HG03354 (cell line): ENCODE results near the gene CYSLTR2.
"Not testable (repeated sequence)": the region's sequence is repeated elsewhere in the genome, so short reads cannot be mapped to it uniquely, and the experiment has no call there.

ENCODE experiments used
- ATAC-seq: cut with Tn5 transposase; IDR thresholded peaks from one replicate; pipeline ENCODE4 v1.9.1; 2021; ENCODE audit warnings: mild to moderate bottlenecking; ENCODE audit not compliant: unreplicated experiment, poor library complexity, severe bottlenecking

CYSLTR2 gene

DNA sequence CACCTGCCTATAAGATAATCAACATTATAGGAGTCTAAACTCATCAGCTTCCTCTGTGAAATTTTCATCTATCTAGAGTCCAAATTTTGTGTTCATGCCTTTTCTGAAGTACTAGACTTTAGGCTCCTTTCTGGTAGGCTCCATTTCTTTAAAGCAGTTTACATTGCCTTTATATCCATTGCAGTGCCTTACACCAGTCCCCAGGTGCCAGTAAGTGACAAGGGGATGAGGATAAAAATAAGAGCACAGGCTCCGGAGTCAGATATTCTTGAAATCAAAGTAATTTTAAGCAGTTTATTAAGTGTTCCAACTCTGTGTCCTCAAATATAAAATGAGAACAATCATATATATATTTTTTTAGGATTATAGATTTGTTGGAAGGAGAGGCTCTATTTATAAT, 10.6 kb upstream of the CYSLTR2 start:
- no peak for ATAC-seq

GRCh38 chr13:48644141-48644540, 9.6 kb upstream of the CYSLTR2 start:
- ATAC-seq, result no peak

GRCh38 chr13:48644951-48645350, 8.8 kb upstream of the CYSLTR2 start:
- ATAC-seq, result no peak

GRCh38 chr13:48645845-48646244, 7.9 kb upstream of the CYSLTR2 start:
- ATAC-seq, result no peak

DNA sequence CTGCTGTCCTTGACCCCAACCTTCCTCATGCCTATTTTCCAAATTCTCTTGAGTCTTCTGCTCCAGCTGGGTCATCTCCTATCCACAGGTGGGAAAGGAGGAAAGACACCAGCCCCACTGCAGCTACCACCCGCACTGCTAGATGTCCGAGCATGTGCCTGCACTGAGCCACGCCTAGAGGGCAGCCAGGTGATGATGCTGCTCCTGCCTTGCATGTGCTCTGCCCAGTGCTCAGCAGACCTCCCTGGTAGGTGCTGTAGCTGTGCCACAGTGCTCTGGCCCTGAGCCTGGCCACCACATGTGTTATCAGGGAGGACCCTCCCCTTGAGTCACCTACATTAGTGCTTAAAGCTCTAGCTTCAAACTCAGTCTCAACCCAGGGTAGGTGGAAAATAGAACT, 6.9 kb upstream of the CYSLTR2 start:
- no peak for ATAC-seq

DNA sequence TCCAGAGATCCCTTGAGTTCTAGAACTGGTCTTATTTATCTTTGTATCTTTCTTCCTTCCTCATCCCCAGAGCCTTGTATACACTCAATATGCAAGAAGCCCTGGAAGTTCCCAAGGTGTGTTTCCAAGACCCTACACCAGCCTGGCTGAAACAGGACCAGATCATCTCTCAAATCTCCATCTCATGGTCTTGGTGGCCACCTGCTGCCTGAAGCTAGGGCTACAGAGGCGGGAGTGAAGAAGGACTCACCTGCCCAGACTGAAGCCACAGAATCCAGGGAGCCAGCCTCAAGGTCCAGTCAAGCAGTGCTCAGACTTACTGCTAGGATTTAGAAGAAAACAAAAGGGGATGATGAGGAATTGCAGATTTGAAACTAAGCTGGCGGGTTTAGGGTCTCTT, 6.1 kb upstream of the CYSLTR2 start:
- no peak for ATAC-seq

- no peak for ATAC-seq
These were observed 5.3 kb upstream of the CYSLTR2 start for GRCh38 chr13:48648446-48648845.

DNA sequence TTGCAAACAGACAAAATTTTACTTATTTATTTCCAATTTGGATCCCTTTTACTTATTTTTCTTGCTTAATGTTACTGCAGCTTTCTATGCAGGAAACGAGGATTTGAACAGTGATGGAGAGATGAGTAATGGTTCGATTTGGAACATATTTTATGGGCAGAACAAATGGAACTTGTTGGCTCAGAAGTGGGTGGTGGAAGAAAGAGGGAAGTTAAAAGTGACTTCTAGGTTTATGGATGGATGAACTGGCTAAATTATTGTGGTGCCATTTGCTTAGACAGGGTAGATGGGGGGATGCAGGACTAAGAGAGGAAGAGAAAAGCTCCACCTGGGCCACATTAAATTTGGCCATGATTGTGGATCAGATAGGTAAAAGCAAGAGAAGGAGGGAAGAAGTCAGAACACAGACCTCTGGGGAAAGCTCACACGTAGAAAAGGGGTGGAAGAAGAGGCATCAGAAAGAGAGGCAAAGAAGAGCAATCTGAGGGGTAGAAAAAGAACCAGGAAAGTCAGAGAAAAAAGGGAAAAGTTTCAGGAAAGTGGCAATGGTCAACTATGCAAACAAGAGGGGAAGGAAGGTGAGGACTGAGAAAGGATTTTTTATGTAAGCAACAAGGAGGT, 768 bp upstream of the CYSLTR2 start:
- no peak for ATAC-seq

DNA sequence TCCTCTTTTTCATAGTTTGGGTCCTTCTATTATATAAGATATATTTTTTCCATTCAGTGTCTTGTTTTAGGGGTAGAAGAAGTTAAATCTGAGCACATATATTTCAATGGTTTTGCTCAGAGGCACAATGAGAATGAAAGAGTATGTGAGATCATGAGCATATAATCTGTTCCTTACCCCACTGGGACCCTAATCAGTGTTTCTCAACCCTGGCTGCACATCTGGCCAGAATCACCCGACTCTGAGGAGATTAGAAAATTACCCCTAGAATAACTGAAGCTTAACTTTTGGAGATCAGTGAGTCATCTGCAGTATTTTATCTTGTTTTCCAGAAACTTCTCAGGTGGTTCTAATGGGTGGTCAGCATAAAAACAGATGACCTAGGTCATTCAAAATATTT, 782 bp downstream of the CYSLTR2 start:
- no peak for ATAC-seq

DNA sequence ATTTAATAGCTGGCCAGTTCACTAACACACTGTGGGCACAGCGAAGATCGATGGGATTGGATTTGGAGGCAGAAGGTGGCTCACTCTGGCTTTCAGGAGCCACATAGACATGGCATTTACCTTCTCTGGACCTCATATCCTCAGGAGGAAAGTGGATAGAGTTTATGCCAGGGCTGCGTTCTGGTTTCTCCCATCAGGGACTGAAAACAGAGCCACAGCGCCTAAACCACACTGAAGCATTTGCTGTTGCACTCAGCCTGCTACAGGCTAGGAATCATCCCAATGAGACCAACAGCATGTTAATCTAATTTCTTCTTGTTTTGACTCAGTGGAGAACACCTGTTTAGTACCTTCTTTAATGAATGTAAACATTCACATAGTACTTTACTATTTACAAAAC, 1.6 kb downstream of the CYSLTR2 start:
- no peak for ATAC-seq

DNA sequence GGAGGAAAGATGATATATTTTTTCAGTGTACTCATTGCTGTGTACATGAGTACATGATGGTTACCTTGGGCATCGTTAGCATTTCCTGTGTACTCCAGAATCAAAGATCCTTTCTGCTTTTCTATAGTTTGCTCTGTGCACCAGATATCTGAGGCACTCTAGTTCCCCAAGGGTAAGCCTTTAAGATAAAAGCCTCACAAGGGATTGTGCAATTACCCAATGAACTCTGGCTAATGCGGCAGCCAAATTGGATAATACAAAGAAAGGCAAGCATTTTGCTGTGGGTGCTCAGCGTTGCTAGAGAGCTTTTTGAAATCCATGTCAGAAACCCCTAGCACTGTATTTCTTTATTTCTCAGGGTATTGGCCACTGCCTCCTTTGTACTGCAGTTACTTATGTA, 2.9 kb downstream of the CYSLTR2 start:
- ATAC-seq, result no peak

GRCh38 chr13:48660361-48661076, 6.8 kb downstream of the CYSLTR2 start:
- ATAC-seq, result no peak

DNA sequence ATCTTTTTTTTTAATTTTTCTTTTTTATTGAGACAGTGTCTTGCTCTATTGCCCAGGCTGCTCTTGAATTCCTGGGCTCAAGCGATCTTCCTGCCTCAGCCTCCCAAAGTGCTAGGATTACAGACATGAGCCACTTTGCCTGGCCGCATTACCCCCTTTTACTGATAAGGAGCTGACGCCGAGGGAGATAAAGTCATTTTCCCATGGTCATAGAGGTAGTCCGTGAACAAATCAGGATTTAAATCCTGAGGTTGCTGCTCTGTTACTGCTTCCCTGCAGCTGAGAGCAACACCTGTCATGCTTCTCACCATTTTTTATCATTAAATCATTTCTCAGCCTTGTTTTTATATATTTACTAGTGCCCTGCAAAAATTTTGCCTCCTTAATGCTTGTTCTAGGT, 7.4 kb downstream of the CYSLTR2 start:
- no peak for ATAC-seq

DNA sequence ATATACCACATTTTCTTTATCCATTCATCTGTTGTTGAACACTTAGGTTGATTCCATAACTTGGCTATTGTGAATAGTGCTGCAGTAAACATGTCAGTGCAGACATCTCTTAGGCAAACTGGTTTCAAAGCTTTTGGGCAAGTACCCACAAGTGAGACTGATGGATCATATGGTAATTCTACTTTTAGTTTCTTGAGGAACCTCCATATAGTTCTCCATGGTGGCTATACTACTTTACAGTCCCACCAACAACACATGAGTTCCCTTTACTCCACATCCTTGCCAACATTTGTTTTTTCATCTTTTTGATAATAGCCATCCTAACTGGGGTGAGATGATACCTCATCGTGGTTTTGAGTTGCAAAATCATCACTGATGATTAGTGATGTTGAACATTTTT, 8.5 kb downstream of the CYSLTR2 start:
- ATAC-seq, result no peak

GRCh38 chr13:48667136-48667535, 13.4 kb downstream of the CYSLTR2 start:
- ATAC-seq, result no peak

DNA sequence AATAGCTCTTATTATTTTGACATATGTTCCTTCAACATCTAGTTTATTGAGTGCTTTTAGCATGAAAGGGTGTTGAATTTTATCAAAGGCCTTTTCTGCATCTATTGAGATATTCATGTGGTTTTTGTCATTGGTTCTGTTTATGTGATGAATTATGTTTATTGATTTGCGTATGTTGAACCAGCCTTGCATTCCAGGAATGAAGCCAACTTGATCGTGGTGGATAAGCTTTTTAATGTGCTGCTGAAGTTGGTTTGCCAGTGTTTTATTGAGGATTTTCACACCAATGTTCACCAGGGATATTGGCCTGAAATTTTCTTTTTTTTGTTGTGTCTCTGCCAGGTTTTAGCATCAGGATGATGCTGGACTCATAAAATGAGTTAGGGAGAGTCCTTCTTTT, 17.7 kb downstream of the CYSLTR2 start:
- not testable (repeated sequence) for ATAC-seq

DNA sequence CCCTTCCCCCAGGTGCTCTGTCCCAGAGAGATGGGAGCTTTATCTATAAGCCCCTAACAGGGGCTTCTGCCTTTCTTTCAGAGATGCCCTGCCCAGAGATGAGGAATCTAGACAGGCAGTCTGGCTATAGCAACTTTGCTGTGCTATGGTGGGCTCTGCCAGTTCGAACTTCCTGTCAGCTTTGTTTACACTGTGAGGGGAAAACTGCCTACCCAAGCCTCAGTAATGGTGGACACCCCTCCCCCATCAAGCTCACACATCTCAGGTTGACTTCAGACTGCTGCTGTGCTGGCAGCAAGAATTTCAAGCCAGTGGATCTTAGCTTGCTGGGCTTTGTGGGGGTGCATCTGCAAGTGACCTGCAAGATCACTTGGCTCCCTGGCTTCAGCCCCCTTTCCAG, 21.5 kb downstream of the CYSLTR2 start:
- ATAC-seq, result no peak

DNA sequence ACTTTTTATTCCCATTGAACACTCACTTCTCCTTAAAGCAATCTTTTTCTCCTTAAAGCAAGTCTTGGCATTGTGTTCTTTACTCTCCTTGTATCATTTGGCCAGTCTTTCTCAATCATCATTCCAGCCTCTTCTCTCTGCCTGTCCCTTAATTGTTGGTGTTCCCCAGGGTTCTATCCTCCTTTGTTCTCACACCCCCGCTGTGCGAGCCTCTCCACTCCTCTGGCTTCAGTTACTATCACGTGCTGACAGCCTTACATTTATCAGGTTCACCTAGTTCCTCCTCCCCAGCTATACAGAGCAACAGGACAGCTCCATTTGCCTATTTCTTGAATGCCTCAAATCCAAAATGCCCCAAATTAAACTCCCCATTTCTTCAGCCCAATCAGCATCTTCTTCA, 24.6 kb downstream of the CYSLTR2 start:
- no peak for ATAC-seq

DNA sequence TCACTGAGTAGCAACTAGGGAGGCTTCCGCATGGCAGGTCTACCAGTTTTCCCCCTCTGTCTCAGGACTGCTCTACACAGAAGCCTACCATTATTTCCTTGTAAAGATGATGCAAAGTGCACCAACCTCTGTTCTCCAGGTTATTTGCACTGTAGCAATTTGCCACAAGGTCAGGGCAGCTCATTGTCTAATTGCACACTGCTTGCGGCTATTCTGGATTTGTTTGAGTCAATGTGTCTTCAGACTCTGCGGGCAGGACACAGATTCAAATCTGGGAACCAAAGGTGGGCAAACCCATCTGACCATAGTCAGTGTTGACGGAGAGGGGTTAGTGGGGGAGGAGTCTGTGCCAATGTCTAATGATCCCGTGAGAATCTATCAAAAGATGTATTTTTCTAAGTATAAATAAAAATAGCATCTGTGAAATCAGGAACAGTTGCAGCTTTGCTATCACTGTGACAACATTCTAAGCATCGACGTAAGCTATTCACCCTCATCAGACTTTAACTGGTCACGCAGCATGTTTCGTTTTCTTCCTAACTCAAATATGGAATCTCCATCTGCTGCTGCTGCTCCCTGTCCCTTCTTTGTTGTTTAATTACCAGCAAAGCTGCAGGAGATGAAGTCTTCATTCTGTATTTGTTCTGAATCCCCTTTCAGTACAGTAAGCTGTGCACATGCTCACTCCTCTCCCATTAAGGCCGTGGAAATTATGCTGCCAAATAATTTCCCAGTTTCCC, 26.4 kb downstream of the CYSLTR2 start:
- no peak for ATAC-seq

- no peak for ATAC-seq
These were observed 27.1 kb downstream of the CYSLTR2 start for GRCh38 chr13:48680756-48681392.

GRCh38 chr13:48681905-48682304, 28.2 kb downstream of the CYSLTR2 start:
- no peak for ATAC-seq
